LHCN-M2 (cell line): Measurements from ENCODE around the gene ACTL8. TPM values are rescaled to one million over a fixed set of nuclear protein-coding genes. Genes with fewer than 3 reads are reported as not detected.
A peak's percentile ranks its signal among the peaks of the same experiment; 100 is the strongest.

Experiments
- DNase-seq: peaks from one replicate; pipeline ENCODE4 v3.0.0-alpha.2; 2012; ENCODE audit warnings: low read depth
- polyA plus RNA-seq: library from polyadenylated mRNA; unstranded; fragments of >200 nt; gene quantifications from one replicate; pipeline ENCODE4 v1.2.1, GENCODE V29; 2012; ENCODE audit warnings: missing spikeins
- total RNA-seq: library from RNA; depleted of rRNA; stranded (reverse); fragments of >200 nt; gene quantifications from 2 replicates; pipeline ENCODE4 v1.2.3, GENCODE V29; 2014; rRNA removed

ACTL8 gene, protein sequence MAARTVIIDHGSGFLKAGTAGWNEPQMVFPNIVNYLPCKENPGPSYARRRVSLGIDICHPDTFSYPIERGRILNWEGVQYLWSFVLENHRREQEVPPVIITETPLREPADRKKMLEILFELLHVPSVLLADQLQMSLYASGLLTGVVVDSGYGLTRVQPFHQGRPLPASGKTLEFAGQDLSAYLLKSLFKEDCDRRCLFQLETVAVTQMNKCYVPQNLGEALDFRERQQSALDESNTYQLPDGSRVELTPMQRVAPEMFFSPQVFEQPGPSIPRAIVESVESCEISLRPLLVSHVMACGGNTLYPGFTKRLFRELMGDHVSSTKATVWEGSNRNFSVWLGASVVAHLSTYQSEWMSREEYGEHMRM
- not detected in 2 replicates for total RNA-seq
- not detected for polyA plus RNA-seq

DNA sequence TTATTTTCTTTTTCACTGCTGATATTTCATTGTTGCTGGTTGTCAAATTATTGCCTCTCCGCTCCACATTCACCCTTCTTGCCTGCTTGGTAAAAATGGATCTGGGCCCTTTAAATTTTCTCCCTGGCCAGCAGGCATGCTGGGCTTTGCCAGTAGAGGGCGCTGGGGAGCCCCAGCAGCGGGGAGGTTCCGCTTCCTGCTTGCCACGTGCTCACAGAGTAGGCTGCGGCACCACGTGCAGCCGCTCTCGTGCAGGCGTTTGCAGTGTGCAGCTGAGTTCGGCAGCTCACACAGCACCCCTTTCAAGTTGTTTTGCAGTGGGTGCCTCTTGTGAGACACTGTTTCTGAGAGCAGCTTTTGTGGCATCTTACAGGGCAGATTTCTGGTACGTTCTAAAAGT, at the start of gene ACTL8:
Gene ACTL8 (plus strand): TSS at position 214 of the 400 bp plus-strand sequence. CDS start 67,676 bp downstream, outside the sequence.
- no peak for DNase-seq

- DNase-seq = no peak
Observed at GRCh38 chr1:17706445-17706844, 48.7 kb upstream of the ACTL8 start.

DNA sequence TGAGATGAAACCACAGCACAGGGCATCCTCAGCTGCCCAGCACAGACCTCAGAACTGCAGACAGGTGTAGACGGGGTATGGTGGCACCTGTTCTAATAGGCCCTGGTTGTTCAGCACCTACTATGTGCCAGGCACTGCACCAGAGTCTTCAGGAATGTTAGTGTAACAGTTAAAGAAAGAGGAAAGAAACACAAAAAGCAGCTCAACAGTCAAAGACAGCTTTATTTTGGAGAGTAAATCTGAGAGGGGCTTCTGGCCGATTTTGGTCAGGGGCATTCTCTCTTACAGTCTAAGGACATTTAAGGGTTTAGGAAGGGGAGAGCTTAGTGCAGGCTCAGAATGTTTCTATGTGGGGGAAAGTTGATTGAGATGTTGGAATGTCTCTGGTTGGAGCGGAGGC, 45.2 kb upstream of the ACTL8 start:
- DNase-seq = no peak

DNA sequence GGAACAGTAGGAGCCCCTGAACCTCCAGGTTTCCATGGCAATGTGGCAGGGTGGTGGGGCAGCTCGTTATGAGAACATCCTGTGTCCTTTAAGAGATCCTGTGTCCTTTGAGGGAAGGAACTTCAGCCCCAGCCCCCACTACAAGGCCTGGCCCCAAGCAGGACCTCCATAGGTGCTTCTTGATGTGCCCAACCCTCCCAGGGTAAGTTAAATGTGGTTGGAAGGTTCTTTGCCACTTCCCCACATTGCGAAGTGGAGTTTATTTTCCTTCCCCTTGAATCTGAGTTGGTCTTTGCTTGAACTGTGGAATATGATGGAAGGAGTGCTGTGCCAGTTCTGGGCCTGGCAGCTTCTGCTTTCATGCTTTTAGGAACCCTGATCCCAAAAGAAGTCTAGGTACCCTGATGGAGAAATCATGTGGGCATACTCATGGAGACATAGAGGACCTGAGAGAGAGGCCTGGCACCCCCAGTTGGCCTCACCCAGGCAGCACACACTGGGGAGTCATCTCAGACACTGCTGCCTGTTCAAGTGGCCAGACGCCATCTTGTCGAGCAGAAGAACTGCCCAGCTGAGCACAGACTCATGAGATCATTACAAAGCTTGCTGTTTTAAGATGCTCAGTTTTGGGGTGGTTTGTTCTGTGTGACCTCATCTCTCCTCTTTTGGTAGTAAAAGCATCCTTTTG, 44.1 kb upstream of the ACTL8 start:
- no peak for DNase-seq

DNA sequence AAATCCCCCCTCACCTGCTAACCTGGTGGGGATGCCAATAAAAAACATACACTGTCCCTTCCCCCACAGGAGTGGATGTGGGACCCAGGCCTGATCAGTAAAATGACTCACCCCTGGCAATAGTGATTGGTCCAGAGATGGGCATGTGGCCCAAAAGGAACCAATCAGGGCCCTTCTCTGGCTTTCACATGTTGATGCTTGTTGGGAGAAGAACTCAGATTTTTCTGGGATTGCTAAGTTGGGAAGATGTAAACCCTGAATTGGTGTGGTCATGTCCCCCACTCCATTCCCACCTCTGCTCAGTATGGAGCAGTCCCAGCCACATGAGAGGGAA, 43.6 kb upstream of the ACTL8 start:
- DNase-seq = no peak

GRCh38 chr1:17711941-17712340, 43.2 kb upstream of the ACTL8 start:
- DNase-seq = no peak

DNA sequence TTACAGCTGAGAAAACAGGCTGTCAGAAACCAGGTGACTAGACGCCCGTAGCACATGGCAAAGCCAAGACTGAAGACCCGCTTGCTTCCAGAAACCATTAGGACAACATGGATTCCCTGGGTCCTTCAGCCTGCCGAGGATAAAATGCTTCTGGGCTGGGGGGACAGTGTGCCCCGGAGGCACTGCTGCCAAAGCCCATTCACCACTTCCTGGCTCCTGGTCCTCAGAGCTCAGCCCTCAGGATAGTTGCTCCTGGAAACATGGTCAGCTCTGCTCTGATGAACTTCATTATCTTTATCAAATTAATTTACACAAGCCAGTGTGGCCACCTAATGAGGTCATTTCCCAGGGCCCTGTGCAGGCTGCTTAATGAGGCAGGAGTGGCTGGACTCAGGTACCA, 41.1 kb upstream of the ACTL8 start:
- no peak for DNase-seq

DNA sequence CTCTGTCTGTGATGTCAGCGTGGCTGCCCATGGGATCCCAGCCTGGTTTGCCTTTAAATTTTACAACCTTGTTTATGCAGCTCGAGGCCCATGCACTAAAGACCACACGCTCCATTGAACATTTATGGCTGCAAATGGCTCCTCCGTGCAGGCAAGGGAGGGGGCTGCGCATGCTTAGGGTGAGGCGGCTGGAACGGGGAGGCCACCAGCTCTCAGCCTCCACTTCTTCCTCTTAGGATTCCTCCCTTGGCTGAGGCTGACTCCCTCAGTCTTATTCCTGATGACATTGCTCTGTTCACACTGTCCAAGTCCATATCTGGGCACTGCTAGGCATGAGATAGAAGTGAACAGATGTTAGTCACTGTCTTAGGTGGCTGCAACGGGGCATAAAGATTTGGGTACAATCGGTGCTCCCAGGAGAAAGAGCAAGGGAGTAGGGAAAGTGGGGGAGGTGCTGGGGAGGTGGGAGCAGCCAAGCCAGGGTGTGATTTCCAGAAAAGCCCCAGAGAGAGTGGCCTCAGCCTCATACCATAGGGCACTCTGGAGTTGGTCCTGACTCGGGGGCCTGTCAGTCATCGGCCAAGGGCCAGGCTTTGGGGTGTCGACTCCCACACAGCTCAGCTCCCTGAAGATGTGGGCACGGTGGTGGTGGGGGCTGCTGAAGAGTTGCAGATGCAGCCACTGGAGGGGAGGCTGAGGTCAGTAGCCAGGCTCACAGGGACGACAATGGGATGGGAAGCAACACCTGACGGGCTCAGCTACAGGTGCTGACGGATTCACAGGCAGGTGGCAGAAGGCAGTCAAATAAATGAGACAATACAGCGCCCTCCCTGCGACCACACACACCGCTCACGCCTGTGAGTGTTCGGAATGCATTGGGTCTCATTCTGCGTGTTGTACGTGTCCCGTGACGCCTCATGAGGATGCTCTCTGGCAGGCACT, 37.3 kb upstream of the ACTL8 start:
- DNase-seq = no peak

DNA sequence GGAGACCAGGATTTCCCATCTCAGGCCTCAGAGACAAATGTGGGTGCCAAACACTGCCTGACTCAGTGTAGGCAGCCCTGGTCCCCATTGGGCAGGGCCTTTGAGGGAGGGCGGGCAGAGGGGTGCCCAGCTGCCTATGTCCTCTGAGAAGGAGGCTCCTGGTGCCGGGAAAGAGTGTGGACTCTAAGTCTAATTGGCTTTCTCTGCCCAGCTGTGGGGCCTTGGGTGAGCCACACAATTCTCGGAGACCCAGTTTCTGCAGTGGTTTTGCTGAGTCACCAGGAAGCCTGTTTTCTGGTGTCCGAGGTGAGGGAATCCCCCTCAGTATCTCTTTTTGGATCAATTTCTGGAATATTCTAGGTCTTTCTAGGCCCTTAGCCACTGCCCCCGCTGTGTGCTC, 35.3 kb upstream of the ACTL8 start:
- peak; percentile 65 for DNase-seq

DNA sequence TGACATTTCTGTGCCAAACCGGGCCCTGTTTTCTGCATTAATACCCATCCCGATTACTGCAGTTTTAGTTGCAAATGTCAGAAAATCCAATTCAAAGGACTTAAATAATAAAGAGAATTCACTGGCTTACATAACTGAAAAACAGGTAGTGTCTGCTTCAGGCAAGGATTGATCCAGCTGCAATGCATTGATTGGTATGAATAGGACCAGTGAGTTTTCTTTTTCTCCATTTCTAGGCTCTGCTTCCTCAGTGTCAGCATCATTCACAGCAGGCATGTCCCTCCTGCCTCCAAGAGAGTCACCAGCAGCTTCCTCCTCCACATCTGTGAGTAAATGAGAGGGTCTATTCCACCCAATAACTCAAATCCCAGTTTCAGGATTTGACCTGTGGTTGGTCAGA, 33.7 kb upstream of the ACTL8 start:
- DNase-seq = no peak

GRCh38 chr1:17723684-17724083, 31.4 kb upstream of the ACTL8 start:
- DNase-seq = no peak

GRCh38 chr1:17724150-17724549, 31.0 kb upstream of the ACTL8 start:
- DNase-seq = no peak

GRCh38 chr1:17725084-17725719, 29.9 kb upstream of the ACTL8 start:
- no peak for DNase-seq

GRCh38 chr1:17725811-17726582, 29.1 kb upstream of the ACTL8 start:
- DNase-seq = no peak

GRCh38 chr1:17728123-17728712, 26.9 kb upstream of the ACTL8 start:
- DNase-seq = no peak

DNA sequence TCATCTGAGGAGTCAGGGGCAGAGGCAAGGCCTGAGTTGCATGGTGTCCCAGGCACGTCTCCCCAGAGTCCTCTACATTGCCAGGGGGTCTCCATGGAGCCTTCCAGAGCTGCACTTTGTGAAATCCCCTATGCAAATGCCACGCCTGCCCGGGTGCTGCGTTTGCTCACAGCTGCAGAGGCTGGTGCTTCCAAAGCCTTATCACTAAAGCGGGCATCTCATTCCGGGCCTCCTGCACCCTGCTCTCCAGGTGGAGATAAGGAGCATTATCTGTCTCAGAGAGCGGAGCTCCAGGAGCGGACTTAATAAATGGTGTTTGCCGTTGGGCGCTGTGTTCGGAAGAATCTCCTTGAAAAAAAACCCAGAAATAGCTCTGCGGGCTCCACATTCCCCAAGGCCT, 25.9 kb upstream of the ACTL8 start:
- no peak for DNase-seq

GRCh38 chr1:17729909-17730308, 25.2 kb upstream of the ACTL8 start:
- DNase-seq = no peak

- no peak for DNase-seq
Observed at GRCh38 chr1:17731460-17731859, 23.7 kb upstream of the ACTL8 start.

GRCh38 chr1:17732475-17732874, 22.7 kb upstream of the ACTL8 start:
- DNase-seq = peak; percentile 12

GRCh38 chr1:17733661-17734060, 21.5 kb upstream of the ACTL8 start:
- no peak for DNase-seq
